HEK293T (cell line): ENCODE data around the gene MKNK1.

Experiments
- CTCF ChIA-PET: fragments of 350-600 bp; formaldehyde crosslinking; extraction: SDS; loops from one replicate; lab custom pipeline; 2021; ENCODE audit warnings: antibody characterized with exemption, inconsistent platforms; lab: Yijun Ruan, JAX
- POLR2A ChIA-PET: fragments of 350-600 bp; formaldehyde crosslinking; extraction: SDS; loops from one replicate; lab custom pipeline; 2020; ENCODE audit warnings: antibody characterized with exemption, inconsistent platforms; lab: Yijun Ruan, JAX
- DNase-seq: peaks from one replicate; pipeline ENCODE4 v3.0.0; 2012; ENCODE audit warnings: mixed read lengths; ENCODE audit errors: extremely low spot score
- ARNT ChIP-seq: fragments of 450-650 bp; IDR thresholded peaks from 2 replicates; pipeline ENCODE4 v1.6.1; 2017; ENCODE audit warnings: mild to moderate bottlenecking
- BHLHE40 ChIP-seq: fragments of 450-650 bp; IDR thresholded peaks from 2 replicates; pipeline ENCODE4 v1.6.1; 2016; ENCODE audit warnings: mild to moderate bottlenecking, moderate library complexity, borderline replicate concordance
- CTBP1 ChIP-seq: fragments of 450-650 bp; IDR thresholded peaks from 2 replicates; pipeline ENCODE4 v1.6.1; 2016; ENCODE audit warnings: borderline replicate concordance
- ELF4 ChIP-seq: fragments of 450-650 bp; IDR thresholded peaks from 2 replicates; pipeline ENCODE4 v1.6.1; 2017; ENCODE audit warnings: antibody characterized with exemption
- FOXA1 ChIP-seq: fragments of 450-650 bp; IDR thresholded peaks from 2 replicates; pipeline ENCODE4 v1.6.1; 2016; ENCODE audit warnings: mild to moderate bottlenecking
- FOXK2 ChIP-seq: fragments of 450-650 bp; IDR thresholded peaks from 2 replicates; pipeline ENCODE4 v1.6.1; 2016; ENCODE audit warnings: mild to moderate bottlenecking
- FOXM1 ChIP-seq: fragments of 450-650 bp; IDR thresholded peaks from 2 replicates; pipeline ENCODE4 v1.6.1; 2017; ENCODE audit warnings: mild to moderate bottlenecking, borderline replicate concordance
- HDGF ChIP-seq: fragments of 450-650 bp; IDR thresholded peaks from 2 replicates; pipeline ENCODE4 v1.6.1; 2017; ENCODE audit warnings: antibody characterized with exemption, borderline replicate concordance
- L3MBTL2 ChIP-seq: fragments of 450-650 bp; conservative IDR thresholded peaks from 2 replicates; pipeline ENCODE4 v1.6.1; 2016; ENCODE audit warnings: mild to moderate bottlenecking
- LEF1 ChIP-seq: fragments of 450-650 bp; IDR thresholded peaks from 2 replicates; pipeline ENCODE4 v1.6.1; 2017; ENCODE audit warnings: mild to moderate bottlenecking, borderline replicate concordance
- NFRKB ChIP-seq: fragments of 450-650 bp; IDR thresholded peaks from 2 replicates; pipeline ENCODE4 v1.6.1; 2016; ENCODE audit warnings: mild to moderate bottlenecking, moderate library complexity
- SP1 ChIP-seq: fragments of 450-650 bp; IDR thresholded peaks from 2 replicates; pipeline ENCODE4 v1.6.1; 2017
- SUZ12 ChIP-seq: fragments of 450-650 bp; IDR thresholded peaks from 2 replicates; pipeline ENCODE4 v1.6.1; 2016; ENCODE audit warnings: mild to moderate bottlenecking
- TARDBP ChIP-seq: fragments of 450-650 bp; IDR thresholded peaks from 2 replicates; pipeline ENCODE4 v1.6.1; 2016
- ZNF384 ChIP-seq: fragments of 450-650 bp; IDR thresholded peaks from 2 replicates; pipeline ENCODE4 v1.6.1; 2016
- TF ChIP-seq, protein P1 (sequence below): fragments of 450-650 bp; IDR thresholded peaks from 2 replicates; pipeline ENCODE4 v1.6.1; 2016

MKNK1 gene

DNA sequence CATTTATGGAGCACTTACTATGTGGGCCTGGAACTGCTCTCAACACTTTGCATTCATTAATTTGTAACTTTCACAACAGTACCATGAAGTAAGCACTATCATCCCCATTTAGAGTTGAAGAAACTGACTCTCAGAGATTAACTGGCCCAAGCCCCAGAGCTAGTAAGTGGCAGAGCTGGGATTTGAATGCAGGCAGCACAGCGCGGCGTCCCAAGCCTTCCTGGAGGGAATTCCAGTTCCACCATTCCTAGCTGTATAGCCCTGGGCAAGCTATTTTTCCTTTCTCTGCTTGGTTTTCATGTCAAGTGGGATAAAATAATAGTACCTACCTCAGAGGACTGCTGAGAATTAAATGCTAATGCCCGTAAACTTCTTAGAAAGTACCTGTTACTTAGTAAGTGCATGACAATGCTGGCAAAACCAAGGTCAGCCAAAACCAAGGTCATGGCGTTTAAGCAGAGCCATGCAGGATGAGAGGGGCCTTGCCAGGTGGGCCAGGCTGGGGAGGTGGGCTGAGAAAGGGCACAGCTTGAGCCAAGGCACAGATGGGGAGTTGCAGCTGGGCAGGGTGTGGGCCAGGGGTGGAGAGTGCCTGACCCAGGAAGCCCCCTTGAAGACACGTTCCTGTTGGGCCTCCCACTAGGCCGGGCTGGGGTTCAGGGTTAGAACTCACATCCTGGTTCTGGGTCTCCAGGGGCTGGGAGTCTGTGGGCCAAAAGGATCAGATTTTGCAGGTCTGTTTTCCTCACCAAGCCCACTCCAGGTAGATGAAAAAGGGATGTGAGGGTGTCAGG lies 48.0 kb downstream of the MKNK1 start:
- TF ChIP-seq SP1 (no peak), BHLHE40 (no peak), FOXK2 (no peak), TARDBP (no peak), FOXM1 (no peak), L3MBTL2 (no peak), FOXA1 (no peak), LEF1 (no peak)
- no peak for DNase-seq
- ChIA-PET CTCF (no interaction called here), POLR2A (no interaction called here)

DNA sequence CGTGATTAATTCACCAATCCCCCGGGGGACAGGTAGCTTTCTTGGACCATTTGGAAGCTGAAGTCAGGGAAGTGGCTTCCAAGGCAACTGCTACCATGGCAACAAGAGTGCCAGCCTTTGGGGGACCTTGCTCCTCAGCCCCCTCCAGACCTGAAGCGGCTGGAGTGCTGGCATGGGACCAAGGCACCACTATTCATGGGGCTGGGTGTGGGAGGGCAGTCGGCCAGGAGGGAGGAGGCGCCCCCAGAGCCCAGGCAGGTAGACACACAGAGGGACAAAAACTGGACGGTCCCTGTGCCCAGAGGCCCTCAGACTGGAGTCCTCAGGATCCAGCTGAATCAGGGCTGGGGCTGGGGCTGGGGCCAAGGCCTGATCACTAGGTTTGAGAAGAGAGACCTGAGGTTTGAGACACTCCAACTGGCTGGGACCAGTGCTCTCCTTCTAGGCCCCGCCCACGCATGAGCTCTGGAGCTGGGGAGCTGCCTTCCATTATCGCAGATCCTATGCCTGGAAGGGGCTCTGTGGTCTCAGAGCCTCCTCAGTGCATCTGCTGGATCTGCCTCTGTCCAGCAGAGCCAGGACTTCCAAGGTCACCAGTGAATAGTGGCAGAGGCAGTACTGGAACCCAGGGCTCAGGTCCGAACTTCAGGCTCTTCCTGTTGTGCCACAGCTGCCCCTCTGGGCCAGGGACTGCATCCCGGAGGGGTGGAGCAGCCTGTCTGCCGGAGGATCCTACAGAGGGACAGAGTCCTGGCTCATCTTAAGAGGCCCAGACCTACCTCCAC lies 49.3 kb downstream of the MKNK1 start:
- no peak for TF ChIP-seq NFRKB
- no peak for TF ChIP-seq ZNF384
- no peak for TF ChIP-seq LEF1
- TF ChIP-seq HDGF = no peak
- POLR2A ChIA-PET = no interaction called here
- DNase-seq = no peak
- CTCF ChIA-PET = no interaction called here

DNA sequence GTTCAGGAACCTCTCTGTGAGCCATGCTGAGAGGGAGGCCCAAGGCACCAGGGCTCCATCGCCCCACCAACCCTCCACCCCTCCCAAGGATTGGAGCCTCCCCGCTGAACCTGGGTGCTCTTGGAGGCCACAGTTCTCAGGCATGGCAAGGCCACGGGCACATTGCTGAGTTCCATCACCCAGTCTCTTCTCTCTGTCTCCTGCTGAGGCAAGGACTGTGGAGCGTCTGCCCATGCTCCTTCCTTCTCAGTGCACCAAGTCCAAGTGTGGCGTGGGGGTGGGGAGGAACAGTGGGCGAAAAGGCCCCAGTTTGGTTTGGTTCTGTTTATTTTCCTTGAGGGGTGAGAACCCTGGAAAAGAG lies 49.9 kb downstream of the MKNK1 start:
- CTCF ChIA-PET = no interaction called here
- DNase-seq = no peak
- POLR2A ChIA-PET = no interaction called here
- TF ChIP-seq FOXA1 = no peak
- TF ChIP-seq FOXK2 = no peak
- no peak for TF ChIP-seq ZNF384
- no peak for TF ChIP-seq LEF1

DNA sequence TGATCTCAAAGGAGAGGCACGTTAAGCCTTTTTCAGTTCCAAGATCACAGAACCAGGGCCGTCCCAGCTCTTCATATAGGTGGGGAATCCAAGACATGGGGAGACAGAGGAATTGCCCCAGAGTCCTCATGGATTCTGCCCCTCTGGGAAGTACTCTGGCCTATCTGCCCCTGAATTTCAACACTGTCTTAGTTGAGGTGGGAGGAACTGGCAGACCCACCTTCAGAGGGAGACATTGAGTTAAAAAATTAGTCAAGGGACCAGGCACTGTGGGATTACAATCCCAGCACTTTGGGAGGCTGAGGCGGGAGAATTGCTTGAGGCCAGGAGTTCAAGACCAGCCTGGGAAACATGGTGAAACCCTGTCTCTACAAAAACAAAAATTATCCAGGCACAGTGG lies 50.6 kb downstream of the MKNK1 start:
- ChIA-PET POLR2A (no interaction called here), CTCF (interaction anchor here (0.6 to 0.9 kb wide), 2 partner anchors 43 to 51 kb away, joined by 3 read pairs; partner anchors contain the start of gene MKNK1)

DNA sequence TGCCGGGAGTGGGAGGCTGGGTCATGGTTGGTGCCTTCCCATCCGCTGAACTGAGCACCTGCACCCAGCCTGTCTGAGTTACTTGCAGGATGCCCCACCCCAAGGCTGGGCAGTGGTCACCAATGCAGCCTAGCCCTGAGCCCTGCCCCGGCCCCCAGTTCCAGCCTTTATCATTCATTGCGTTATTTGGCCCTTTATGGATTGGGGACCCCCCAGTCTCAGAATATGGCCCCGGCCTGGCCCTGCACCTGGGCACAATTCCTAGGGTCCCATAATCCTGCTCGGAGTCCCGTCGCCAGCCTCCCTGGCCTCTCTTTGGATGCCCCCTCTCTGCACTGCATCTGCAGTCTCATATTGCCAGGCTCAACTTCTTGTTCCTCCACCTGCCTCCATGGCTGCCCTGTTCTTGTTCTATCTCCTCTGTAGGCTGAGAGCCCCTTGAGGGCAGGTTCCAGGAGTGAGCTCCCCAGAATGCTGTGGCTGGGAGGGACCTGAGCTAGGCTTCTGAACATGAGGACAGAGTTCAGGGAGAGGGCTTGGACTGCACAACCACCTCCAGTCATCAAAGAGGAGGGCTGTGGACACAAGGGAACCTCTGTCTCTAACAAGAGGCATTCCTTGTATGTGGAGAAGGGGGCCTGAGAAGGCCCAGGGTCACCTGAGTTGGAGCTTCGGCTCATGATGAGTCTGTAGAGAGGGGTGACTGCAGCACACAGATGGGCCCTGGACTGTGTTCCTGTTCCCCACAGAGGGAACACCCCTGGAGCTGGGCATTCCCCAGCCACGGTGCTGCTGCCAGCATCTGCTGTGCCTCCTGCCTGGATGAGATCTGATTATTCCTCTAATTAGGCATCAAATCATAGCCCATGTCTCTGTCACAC lies 51.5 kb downstream of the MKNK1 start:
- ChIA-PET CTCF (interaction anchor here (0.6 to 0.9 kb wide), 2 partner anchors 52 to 252 kb away, joined by 3 read pairs; partner anchors contain the start of gene MKNK1), POLR2A (no interaction called here)
- TF ChIP-seq, protein P1, sequence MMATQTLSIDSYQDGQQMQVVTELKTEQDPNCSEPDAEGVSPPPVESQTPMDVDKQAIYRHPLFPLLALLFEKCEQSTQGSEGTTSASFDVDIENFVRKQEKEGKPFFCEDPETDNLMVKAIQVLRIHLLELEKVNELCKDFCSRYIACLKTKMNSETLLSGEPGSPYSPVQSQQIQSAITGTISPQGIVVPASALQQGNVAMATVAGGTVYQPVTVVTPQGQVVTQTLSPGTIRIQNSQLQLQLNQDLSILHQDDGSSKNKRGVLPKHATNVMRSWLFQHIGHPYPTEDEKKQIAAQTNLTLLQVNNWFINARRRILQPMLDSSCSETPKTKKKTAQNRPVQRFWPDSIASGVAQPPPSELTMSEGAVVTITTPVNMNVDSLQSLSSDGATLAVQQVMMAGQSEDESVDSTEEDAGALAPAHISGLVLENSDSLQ = no peak
- TF ChIP-seq FOXK2 = no peak
- no peak for TF ChIP-seq LEF1
- no peak for TF ChIP-seq L3MBTL2
- TF ChIP-seq ARNT = no peak
- TF ChIP-seq HDGF = no peak
- TF ChIP-seq FOXA1 = no peak
- TF ChIP-seq BHLHE40 = no peak
- no peak for TF ChIP-seq ELF4
- TF ChIP-seq CTBP1 = no peak
- DNase-seq = no peak

More for the DNA sequence above, 50.6 kb downstream of the MKNK1 start:
- no peak for DNase-seq
- TF ChIP-seq TARDBP = no peak
- TF ChIP-seq L3MBTL2 = no peak
- no peak for TF ChIP-seq SP1
- TF ChIP-seq HDGF = no peak
- TF ChIP-seq ELF4 = no peak
- no peak for TF ChIP-seq SUZ12
- TF ChIP-seq, protein P1 = no peak
- no peak for TF ChIP-seq NFRKB
- TF ChIP-seq ARNT = no peak
- no peak for TF ChIP-seq FOXM1
- TF ChIP-seq CTBP1 = no peak
- TF ChIP-seq FOXK2 = no peak
- no peak for TF ChIP-seq LEF1
- TF ChIP-seq FOXA1 = no peak
- TF ChIP-seq BHLHE40 = no peak
- TF ChIP-seq ZNF384 = no peak

DNA sequence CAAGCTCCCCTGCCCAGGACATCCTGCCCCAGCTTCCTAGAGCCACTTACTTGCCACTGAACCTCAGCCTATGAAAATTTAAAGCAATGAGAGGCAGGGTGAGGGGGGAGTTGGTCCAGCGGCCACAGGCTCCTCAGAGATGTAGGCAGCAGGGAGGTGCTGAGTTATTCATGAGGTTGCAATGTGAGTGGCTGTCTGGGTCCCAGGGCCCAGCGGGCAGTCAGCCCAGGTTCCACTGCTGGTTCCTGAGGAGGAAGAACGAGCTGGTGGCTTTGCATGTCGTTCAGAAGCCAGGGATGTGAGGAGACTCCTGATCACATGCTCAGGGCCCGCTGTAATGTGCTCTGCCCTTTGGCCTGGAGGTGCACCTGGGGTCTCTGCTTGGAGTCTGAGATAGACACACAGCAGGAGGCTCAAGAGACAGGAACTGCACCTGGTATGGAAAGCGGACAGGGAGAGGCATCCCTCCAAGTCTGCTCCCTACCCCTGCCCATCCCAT lies 52.4 kb downstream of the MKNK1 start, which contains the start of gene KNCN:
Gene KNCN, minus strand, starts transcription at position 51 of the 499 bp plus-strand sequence. CDS start 432 bp downstream, outside the sequence.
- POLR2A ChIA-PET = no interaction called here
- TF ChIP-seq HDGF (no peak), FOXA1 (no peak)
- TF ChIP-seq, protein P1 = no peak
- no peak for DNase-seq
- CTCF ChIA-PET = interaction anchor here (1.3 kb wide), 1 partner anchor 23 kb away, joined by 4 read pairs; no protein-coding TSS in a partner anchor
